Gastrocnemius medialis (tissue), 4 donors: Measurements from ENCODE around the gene OXCT2.
"Not testable (repeated sequence)": the region's sequence is repeated elsewhere in the genome, so short reads cannot be mapped to it uniquely, and the experiment has no call there.

Experiments used
- CTCF ChIP-seq, 5 experiments: fragments of 450-650 bp in 3 of 5; fragments of 200-600 bp in 2 of 5; sonication (generic) in 2 of 5; IDR thresholded peaks in 4 of 5; conservative IDR thresholded peaks in 1 of 5; 1 replicate in 4 of 5; 2 replicates in 1 of 5; pipeline ENCODE4 v1.5.1; 2016 to 2019; ENCODE audit warnings: antibody characterized with exemption in 5 of 5, mild to moderate bottlenecking in 3 of 5, moderate library complexity in 3 of 5
- POLR2A ChIP-seq, 2 donors: fragments of 450-650 bp; IDR thresholded peaks; one replicate each; pipeline ENCODE4 v1.6.1; 2017; ENCODE audit warnings: antibody characterized with exemption in 2 of 2, mild to moderate bottlenecking in 2 of 2, moderate library complexity in 2 of 2

- not testable (repeated sequence) for TF ChIP-seq CTCF (IDR thresholded peaks at IDR 0.05 in 4 of 5, conservative IDR thresholded peaks at IDR 0.05 in 1 of 5); POLR2A (IDR thresholded peaks at IDR 0.05)
Observed at GRCh38 chr1:39786303-39787107, 15.4 kb upstream of the OXCT2 start.
